Measurements from ENCODE around the gene LOXL3.

Gene LOXL3

DNA sequence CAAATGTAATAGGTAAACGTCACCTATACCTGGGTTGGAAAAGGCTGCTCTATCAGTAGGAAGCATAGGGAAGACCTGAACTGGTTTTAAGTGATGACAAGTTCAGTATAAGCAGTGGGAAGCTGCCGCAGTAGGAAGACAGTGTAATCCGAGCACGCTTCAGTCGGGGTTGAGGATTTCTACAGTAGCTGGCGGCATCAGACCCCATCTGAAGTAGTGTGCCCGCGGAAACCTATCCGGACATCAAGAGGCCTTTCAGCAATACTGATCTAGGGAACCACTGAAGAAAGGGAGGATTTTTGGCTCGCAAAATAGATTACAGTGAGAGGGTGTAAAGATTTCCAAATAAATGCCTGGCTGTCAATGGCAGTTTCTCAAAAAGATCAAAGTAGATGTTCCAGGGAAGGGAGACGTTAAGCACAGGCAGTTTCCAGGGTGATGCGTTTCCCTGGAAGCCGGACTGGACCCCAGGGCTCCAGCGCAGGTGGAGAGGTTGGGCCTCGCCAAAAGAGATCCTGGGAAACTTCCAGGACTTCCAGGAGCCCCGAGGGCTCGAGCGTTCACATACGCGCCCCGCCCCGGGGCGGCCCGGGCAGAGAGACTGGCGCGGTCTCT is 5.3 kb downstream of the LOXL3 start:
- Histone ChIP-seq H4K20me1 (ENCODE audit: insufficient read depth, low read length, poor library complexity, severe bottlenecking) (no peaks in the 10 kb centered on the region), H3K9me3 (ENCODE audit: insufficient read depth, low read depth, low read length) (no peaks in the 10 kb centered on the region), H3K4me2 (ENCODE audit: low read depth, low read length, poor library complexity, severe bottlenecking) (no peak overlapping the region), H3K36me3 (ENCODE audit: insufficient read depth, low read length) (no peaks in the 10 kb centered on the region), H3K4me3 (ENCODE audit: low read length, poor library complexity, severe bottlenecking) (no peak overlapping the region), H3K9me2 (replicated peaks; ENCODE audit: low read depth, low read length) (no peaks in the 10 kb centered on the region), H3K27me3 (ENCODE audit: insufficient read depth, low read length, poor library complexity, severe bottlenecking) (no peaks in the 10 kb centered on the region), H3K4me1 (ENCODE audit: insufficient read depth, low read length, poor library complexity, severe bottlenecking) (peaks cover 8% of the 10 kb centered on the region), H3K79me2 (ENCODE audit: insufficient read depth, low read length) (no peaks in the 10 kb centered on the region), H3F3A (ENCODE audit: low read depth) (no peaks in the 10 kb centered on the region), H2AFZ (ENCODE audit: low read length) (no peak overlapping the region), H3K9ac (ENCODE audit: low read depth, low read length, poor library complexity, severe bottlenecking) (no peak overlapping the region)
- TF ChIP-seq, protein P1, sequence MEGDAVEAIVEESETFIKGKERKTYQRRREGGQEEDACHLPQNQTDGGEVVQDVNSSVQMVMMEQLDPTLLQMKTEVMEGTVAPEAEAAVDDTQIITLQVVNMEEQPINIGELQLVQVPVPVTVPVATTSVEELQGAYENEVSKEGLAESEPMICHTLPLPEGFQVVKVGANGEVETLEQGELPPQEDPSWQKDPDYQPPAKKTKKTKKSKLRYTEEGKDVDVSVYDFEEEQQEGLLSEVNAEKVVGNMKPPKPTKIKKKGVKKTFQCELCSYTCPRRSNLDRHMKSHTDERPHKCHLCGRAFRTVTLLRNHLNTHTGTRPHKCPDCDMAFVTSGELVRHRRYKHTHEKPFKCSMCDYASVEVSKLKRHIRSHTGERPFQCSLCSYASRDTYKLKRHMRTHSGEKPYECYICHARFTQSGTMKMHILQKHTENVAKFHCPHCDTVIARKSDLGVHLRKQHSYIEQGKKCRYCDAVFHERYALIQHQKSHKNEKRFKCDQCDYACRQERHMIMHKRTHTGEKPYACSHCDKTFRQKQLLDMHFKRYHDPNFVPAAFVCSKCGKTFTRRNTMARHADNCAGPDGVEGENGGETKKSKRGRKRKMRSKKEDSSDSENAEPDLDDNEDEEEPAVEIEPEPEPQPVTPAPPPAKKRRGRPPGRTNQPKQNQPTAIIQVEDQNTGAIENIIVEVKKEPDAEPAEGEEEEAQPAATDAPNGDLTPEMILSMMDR (conservative IDR thresholded peaks at IDR 0.05; ENCODE audit: low read length): no peak
- TF ChIP-seq EZH2phosphoT487 (IDR thresholded peaks at IDR 0.05; ENCODE audit: borderline replicate concordance): no peak

GRCh38 chr2:74546004-74546403 is 7.7 kb downstream of the LOXL3 start:
- H3K9me2 ChIP-seq (replicated peaks; ENCODE audit: low read depth, low read length): no peaks in the 10 kb centered on the region
- no peaks in the 10 kb centered on the region for H3K79me2 ChIP-seq (ENCODE audit: insufficient read depth, low read length)
- H4K20me1 ChIP-seq (ENCODE audit: insufficient read depth, low read length, poor library complexity, severe bottlenecking): no peaks in the 10 kb centered on the region
- no peak overlapping the region for H3K4me3 ChIP-seq (ENCODE audit: low read length, poor library complexity, severe bottlenecking)
- H3F3A ChIP-seq (ENCODE audit: low read depth): no peaks in the 10 kb centered on the region
- no peak overlapping the region for H3K4me2 ChIP-seq (ENCODE audit: low read depth, low read length, poor library complexity, severe bottlenecking)
- H3K9ac ChIP-seq (ENCODE audit: low read depth, low read length, poor library complexity, severe bottlenecking): no peak overlapping the region
- no peak overlapping the region for H2AFZ ChIP-seq (ENCODE audit: low read length)
- no peaks in the 10 kb centered on the region for H3K4me1 ChIP-seq (ENCODE audit: insufficient read depth, low read length, poor library complexity, severe bottlenecking)
- H3K36me3 ChIP-seq (ENCODE audit: insufficient read depth, low read length): no peaks in the 10 kb centered on the region
- no peaks in the 10 kb centered on the region for H3K27me3 ChIP-seq (ENCODE audit: insufficient read depth, low read length, poor library complexity, severe bottlenecking)
- TF ChIP-seq, protein P1 (conservative IDR thresholded peaks at IDR 0.05; ENCODE audit: low read length): no peak
- TF ChIP-seq EZH2phosphoT487 (IDR thresholded peaks at IDR 0.05; ENCODE audit: borderline replicate concordance): no peak
- H3K9me3 ChIP-seq (ENCODE audit: insufficient read depth, low read depth, low read length): no peaks in the 10 kb centered on the region

GRCh38 chr2:74544634-74545033 is 9.1 kb downstream of the LOXL3 start:
- Histone ChIP-seq H3K79me2 (ENCODE audit: insufficient read depth, low read length) (no peaks in the 10 kb centered on the region), H2AFZ (ENCODE audit: low read length) (no peak overlapping the region), H3K9me2 (replicated peaks; ENCODE audit: low read depth, low read length) (no peaks in the 10 kb centered on the region), H3K27me3 (ENCODE audit: insufficient read depth, low read length, poor library complexity, severe bottlenecking) (no peaks in the 10 kb centered on the region), H3K9ac (ENCODE audit: low read depth, low read length, poor library complexity, severe bottlenecking) (no peak overlapping the region), H3K4me2 (ENCODE audit: low read depth, low read length, poor library complexity, severe bottlenecking) (no peak overlapping the region), H3K4me3 (ENCODE audit: low read length, poor library complexity, severe bottlenecking) (no peak overlapping the region), H3K9me3 (ENCODE audit: insufficient read depth, low read depth, low read length) (no peaks in the 10 kb centered on the region), H3K4me1 (ENCODE audit: insufficient read depth, low read length, poor library complexity, severe bottlenecking) (no peaks in the 10 kb centered on the region), H3F3A (ENCODE audit: low read depth) (no peaks in the 10 kb centered on the region), H4K20me1 (ENCODE audit: insufficient read depth, low read length, poor library complexity, severe bottlenecking) (no peaks in the 10 kb centered on the region), H3K36me3 (ENCODE audit: insufficient read depth, low read length) (no peaks in the 10 kb centered on the region)
- TF ChIP-seq, protein P1 (conservative IDR thresholded peaks at IDR 0.05; ENCODE audit: low read length): peak; percentile 52
- no peak for TF ChIP-seq EZH2phosphoT487 (IDR thresholded peaks at IDR 0.05; ENCODE audit: borderline replicate concordance)

All from Loucy (cell line).